IPS-15b (cell line): Measurements from ENCODE around the gene SLC25A13.
"Not testable (repeated sequence)": the region's sequence is repeated elsewhere in the genome, so short reads cannot be mapped to it uniquely, and the experiment has no call there.

ENCODE experiments used
- H3K27me3 ChIP-seq: one replicate; pipeline ENCODE4 v1.6.1; 2013; ENCODE audit warnings: low read length; ENCODE audit not compliant: control insufficient read depth, insufficient read depth
- H3K36me3 ChIP-seq: one replicate; pipeline ENCODE4 v1.6.1; 2013; ENCODE audit warnings: low read length; ENCODE audit not compliant: control insufficient read depth, insufficient read depth
- H3K4me1 ChIP-seq: one replicate; pipeline ENCODE4 v1.6.1; 2013; ENCODE audit warnings: mild to moderate bottlenecking, low read length; ENCODE audit not compliant: control insufficient read depth, insufficient read depth
- H3K4me3 ChIP-seq: one replicate; pipeline ENCODE4 v1.5.1; 2013; ENCODE audit warnings: low read depth, low read length
- H3K9ac ChIP-seq: one replicate; pipeline ENCODE4 v1.6.1; 2013; ENCODE audit warnings: low read depth, mild to moderate bottlenecking, low read length
- H3K9me3 ChIP-seq: one replicate; pipeline ENCODE4 v1.6.1; 2013; ENCODE audit warnings: mild to moderate bottlenecking, low read length; ENCODE audit not compliant: control insufficient read depth, insufficient read depth

Gene SLC25A13

GRCh38 chr7:96306385-96307125, 15.3 kb downstream of the SLC25A13 start:
- Histone ChIP-seq H3K4me1 (peaks cover 21% of the 10 kb centered on the region), H3K9ac (no peak overlapping the region), H3K9me3 (no peaks in the 10 kb centered on the region), H3K4me3 (no peak overlapping the region), H3K27me3 (no peaks in the 10 kb centered on the region), H3K36me3 (no peaks in the 10 kb centered on the region)

- H3K27me3 ChIP-seq, result no peaks in the 10 kb centered on the region
- H3K4me3 ChIP-seq, result no peak overlapping the region
- no peaks in the 10 kb centered on the region for H3K36me3 ChIP-seq
- H3K4me1 ChIP-seq, result peaks cover 21% of the 10 kb centered on the region
- H3K9me3 ChIP-seq, result no peaks in the 10 kb centered on the region
- H3K9ac ChIP-seq, result no peak overlapping the region
These were observed 16.0 kb downstream of the SLC25A13 start for GRCh38 chr7:96305915-96306314.

GRCh38 chr7:96304573-96304972, 17.3 kb downstream of the SLC25A13 start:
- Histone ChIP-seq H3K4me1 (peaks cover 21% of the 10 kb centered on the region), H3K27me3 (no peaks in the 10 kb centered on the region), H3K9me3 (no peaks in the 10 kb centered on the region), H3K4me3 (no peak overlapping the region), H3K9ac (no peak overlapping the region), H3K36me3 (no peaks in the 10 kb centered on the region)

DNA sequence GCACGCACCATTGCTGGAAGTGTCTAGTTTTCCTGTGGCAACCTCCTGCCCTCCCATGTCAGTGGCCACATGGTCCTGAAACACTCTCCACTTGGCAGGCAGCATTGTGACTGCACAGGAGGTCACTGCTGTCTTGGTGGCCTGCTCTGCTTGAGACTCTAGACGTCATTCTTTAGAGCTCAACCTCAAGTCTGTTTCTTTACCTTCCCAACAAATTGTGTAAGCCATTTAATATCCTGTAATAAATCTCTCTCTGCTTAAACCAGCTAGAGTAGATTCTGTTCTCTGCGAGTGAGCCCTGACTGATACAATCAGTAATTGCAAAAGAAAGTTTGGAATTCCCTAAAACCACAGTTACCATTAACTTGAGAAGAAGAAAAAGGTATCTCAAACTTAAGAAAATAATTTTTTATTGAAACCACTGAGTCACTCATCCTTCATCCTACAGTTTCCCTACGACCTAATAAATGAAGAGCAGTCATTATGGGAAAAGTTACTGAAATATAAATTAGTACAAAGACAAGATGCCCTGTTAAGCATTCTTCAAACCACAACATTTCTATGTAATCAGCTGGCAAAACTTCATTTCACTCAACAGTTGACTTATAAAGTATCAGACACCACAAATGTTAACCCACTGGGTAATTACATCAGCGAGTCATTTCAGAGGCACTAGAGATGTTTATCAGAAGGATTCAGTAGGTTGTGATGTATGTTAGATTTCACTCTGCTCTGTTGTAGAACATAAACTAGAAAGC, 18.0 kb downstream of the SLC25A13 start:
- Histone ChIP-seq H3K27me3 (no peaks in the 10 kb centered on the region), H3K9me3 (no peaks in the 10 kb centered on the region), H3K36me3 (no peaks in the 10 kb centered on the region), H3K4me3 (no peak overlapping the region), H3K9ac (no peak overlapping the region), H3K4me1 (peaks cover 14% of the 10 kb centered on the region)

- H3K4me1 ChIP-seq, result peaks cover 8% of the 10 kb centered on the region
- no peaks in the 10 kb centered on the region for H3K27me3 ChIP-seq
- no peak overlapping the region for H3K4me3 ChIP-seq
- H3K9ac ChIP-seq, result no peak overlapping the region
- no peaks in the 10 kb centered on the region for H3K9me3 ChIP-seq
- H3K36me3 ChIP-seq, result no peaks in the 10 kb centered on the region
These were observed 18.7 kb downstream of the SLC25A13 start for GRCh38 chr7:96303105-96303685.

DNA sequence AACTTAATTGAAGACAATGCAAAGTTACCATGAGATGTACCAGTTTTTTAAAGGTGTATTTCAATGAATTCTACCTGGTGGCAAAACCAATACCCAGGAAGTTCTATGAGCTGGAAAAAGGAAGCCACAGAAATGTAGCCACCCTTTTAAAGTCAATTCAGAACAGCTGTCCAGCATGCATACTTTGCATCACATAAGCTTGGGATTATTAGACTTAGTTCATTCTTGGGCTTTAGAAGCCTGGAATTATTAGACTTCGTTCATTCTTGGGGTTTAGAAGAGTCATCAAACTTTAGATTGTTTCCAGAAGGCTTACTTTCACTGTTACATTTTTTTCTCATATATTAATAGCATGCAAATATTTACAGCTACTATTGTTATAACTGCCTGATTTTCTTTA, 20.9 kb downstream of the SLC25A13 start:
- no peaks in the 10 kb centered on the region for H3K36me3 ChIP-seq
- no peaks in the 10 kb centered on the region for H3K9me3 ChIP-seq
- H3K9ac ChIP-seq, result no peak overlapping the region
- H3K27me3 ChIP-seq, result no peaks in the 10 kb centered on the region
- H3K4me3 ChIP-seq, result no peak overlapping the region
- peaks cover 3% of the 10 kb centered on the region for H3K4me1 ChIP-seq

- Histone ChIP-seq H3K4me3 (no peak overlapping the region), H3K36me3 (no peaks in the 10 kb centered on the region), H3K4me1 (peaks cover 3% of the 10 kb centered on the region), H3K27me3 (no peaks in the 10 kb centered on the region), H3K9me3 (no peaks in the 10 kb centered on the region), H3K9ac (no peak overlapping the region)
These were observed 21.4 kb downstream of the SLC25A13 start for GRCh38 chr7:96300502-96300901.

GRCh38 chr7:96299496-96299895, 22.4 kb downstream of the SLC25A13 start:
- Histone ChIP-seq H3K4me1 (peaks cover 3% of the 10 kb centered on the region), H3K27me3 (no peaks in the 10 kb centered on the region), H3K36me3 (no peaks in the 10 kb centered on the region), H3K4me3 (no peak overlapping the region), H3K9ac (no peak overlapping the region), H3K9me3 (no peaks in the 10 kb centered on the region)

DNA sequence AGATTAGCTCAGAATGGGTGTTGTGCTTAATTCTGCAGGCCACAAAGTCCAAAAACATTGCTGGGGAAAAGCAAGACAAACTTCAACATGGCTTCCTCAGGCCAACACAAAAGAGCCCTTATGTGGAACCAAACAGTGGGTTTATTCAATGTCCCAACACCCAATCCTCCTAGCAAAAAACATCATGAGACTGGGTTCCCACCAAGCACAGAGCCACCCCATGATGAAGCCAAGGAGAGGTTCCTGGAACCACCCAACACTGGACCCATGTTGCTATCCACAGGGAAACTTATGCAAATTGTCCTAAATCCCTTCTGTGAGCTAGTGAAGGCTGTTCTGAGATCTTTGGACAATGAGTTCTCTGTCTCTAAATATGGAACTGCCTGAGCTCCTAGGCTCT, 24.0 kb downstream of the SLC25A13 start:
- Histone ChIP-seq H3K9ac (no peak overlapping the region), H3K36me3 (no peaks in the 10 kb centered on the region), H3K4me3 (no peak overlapping the region), H3K27me3 (no peaks in the 10 kb centered on the region), H3K9me3 (no peaks in the 10 kb centered on the region), H3K4me1 (no peaks in the 10 kb centered on the region)

- H3K4me1 ChIP-seq, H3K27me3 ChIP-seq, H3K36me3 ChIP-seq, H3K9me3 ChIP-seq, H3K9ac ChIP-seq, H3K4me3 ChIP-seq: not testable (repeated sequence)
These were observed 24.5 kb downstream of the SLC25A13 start for GRCh38 chr7:96297446-96297845.

GRCh38 chr7:96293911-96294310, 28.0 kb downstream of the SLC25A13 start:
- not testable (repeated sequence) for H3K27me3 ChIP-seq, H3K4me3 ChIP-seq, H3K36me3 ChIP-seq, H3K9me3 ChIP-seq, H3K4me1 ChIP-seq, H3K9ac ChIP-seq

DNA sequence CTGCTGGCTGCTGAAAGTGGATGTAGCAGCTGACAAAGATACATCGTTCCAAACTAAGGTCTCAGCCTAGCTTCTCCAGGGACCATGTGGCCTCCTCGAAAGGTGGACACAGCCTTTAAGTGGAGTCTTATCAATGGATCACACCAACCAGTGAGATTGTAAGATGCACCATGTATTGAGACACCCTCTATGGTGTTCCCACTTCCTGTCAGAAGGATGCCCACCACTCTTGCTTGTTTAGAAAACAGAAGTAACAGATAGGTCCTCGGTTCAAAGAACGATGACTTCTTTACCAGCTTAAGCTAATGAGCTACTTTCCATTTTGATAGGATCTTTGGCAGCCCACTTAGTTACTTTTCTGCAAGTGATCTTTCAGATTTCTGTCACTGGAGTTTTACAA, 34.3 kb downstream of the SLC25A13 start:
- Histone ChIP-seq H3K27me3 (no peaks in the 10 kb centered on the region), H3K9ac (no peak overlapping the region), H3K36me3 (no peaks in the 10 kb centered on the region), H3K4me1 (peaks cover 6% of the 10 kb centered on the region), H3K4me3 (no peak overlapping the region), H3K9me3 (no peaks in the 10 kb centered on the region)
